PC-3 (cell line): ENCODE results near the gene PCID2. TPM values are rescaled to one million over a fixed set of nuclear protein-coding genes. Genes with fewer than 3 reads are reported as not detected.

Source experiments
- ATAC-seq: fragments of 200-7000 bp; cut with Tn5 transposase; 2 replicates; pipeline ENCODE4 v1.9.1; 2020; ENCODE audit warnings: mild to moderate bottlenecking, moderate library complexity
- BruUV-seq: library from RNA; stranded (reverse); fragments of 400-500 nt; replicated peaks from 2 replicates; lab custom pipeline; 2021; lab: Mats Ljungman, UMichigan
- CTCF ChIA-PET: fragments of 300-600 bp; sonication (Branson Sonifier 250); formaldehyde crosslinking; loops from one replicate; lab custom pipeline; 2022; ENCODE audit warnings: antibody characterized with exemption; lab: Charles Lee
- POLR2A ChIA-PET: fragments of 300-600 bp; sonication (Branson Sonifier 250); formaldehyde crosslinking; loops from one replicate; lab custom pipeline; 2022; ENCODE audit warnings: antibody characterized with exemption; ENCODE audit not compliant: unreplicated experiment; lab: Charles Lee
- DNase-seq: peaks from one replicate; pipeline ENCODE4 v3.0.0-alpha.2; 2015
- H2AFZ ChIP-seq: fragments of 300-600 bp; sonication (generic); 2 replicates; pipeline ENCODE4 v1.6.0; 2016; ENCODE audit warnings: antibody characterized with exemption, low read length
- H3F3A ChIP-seq: fragments of 300-600 bp; sonication (generic); one replicate; pipeline ENCODE4 v1.6.0; 2017; ENCODE audit warnings: antibody characterized with exemption, low read length, control low read depth, mild to moderate bottlenecking; ENCODE audit not compliant: unreplicated experiment
- H3K27ac ChIP-seq: fragments of 300-600 bp; sonication (generic); 2 replicates; pipeline ENCODE4 v1.5.1; 2016; ENCODE audit warnings: mild to moderate bottlenecking, low read length
- H3K27me3 ChIP-seq: fragments of 300-600 bp; sonication (generic); 2 replicates; pipeline ENCODE4 v1.6.1; 2016; ENCODE audit warnings: low read length, mixed read lengths
- H3K36me3 ChIP-seq: fragments of 300-600 bp; sonication (generic); 2 replicates; pipeline ENCODE4 v1.6.1; 2016; ENCODE audit warnings: low read depth, mixed run types, low read length, mixed read lengths
- H3K4me1 ChIP-seq: fragments of 300-600 bp; sonication (generic); 2 replicates; pipeline ENCODE4 v1.5.1; 2016; ENCODE audit warnings: low read length; ENCODE audit not compliant: insufficient read depth
- H3K4me2 ChIP-seq: fragments of 300-600 bp; sonication (generic); 2 replicates; pipeline ENCODE4 v1.6.0; 2016; ENCODE audit warnings: low read length
- H3K4me3 ChIP-seq: fragments of 300-600 bp; sonication (generic); 2 replicates; pipeline ENCODE4 v1.5.1; 2016; ENCODE audit warnings: mild to moderate bottlenecking, low read length, mixed read lengths
- H3K79me2 ChIP-seq: fragments of 300-600 bp; sonication (generic); 2 replicates; pipeline ENCODE4 v1.6.1; 2017; ENCODE audit warnings: low read length, mixed read lengths
- H3K9ac ChIP-seq: fragments of 300-600 bp; sonication (generic); 2 replicates; pipeline ENCODE4 v1.6.0; 2016; ENCODE audit warnings: mild to moderate bottlenecking, low read length
- H3K9me2 ChIP-seq: fragments of 300-600 bp; sonication (generic); replicated peaks from 2 replicates; pipeline ENCODE4 v1.6.1; 2016; ENCODE audit warnings: mixed run types, low read length, mixed read lengths
- H3K9me3 ChIP-seq: fragments of 300-600 bp; sonication (generic); 2 replicates; pipeline ENCODE4 v1.6.1; 2016; ENCODE audit warnings: low read length, mixed read lengths
- H4K20me1 ChIP-seq: fragments of 300-600 bp; sonication (generic); 2 replicates; pipeline ENCODE4 v1.6.1; 2016; ENCODE audit warnings: low read length, mixed read lengths
- EZH2 ChIP-seq: fragments of 300-600 bp; sonication (generic); IDR thresholded peaks from one replicate; pipeline ENCODE4 v1.6.1; 2017; ENCODE audit warnings: antibody characterized with exemption, mild to moderate bottlenecking, low read length; ENCODE audit not compliant: unreplicated experiment
- EZH2phosphoT487 ChIP-seq: fragments of 300-600 bp; sonication (generic); IDR thresholded peaks from 2 replicates; pipeline ENCODE4 v1.6.1; 2018; ENCODE audit warnings: mild to moderate bottlenecking, antibody characterized with exemption, low read length, borderline replicate concordance
- intact Hi-C: fragments of 100-400 bp; cut with micrococcal nuclease; formaldehyde crosslinking; loops from 2 replicates; pipeline ENCODE4 v1.9.0; 2023
- total RNA-seq: library from RNA; depleted of rRNA; stranded (reverse); fragments of >200 nt; gene quantifications from 2 replicates; pipeline ENCODE4 v1.2.3, GENCODE V29; 2014
- TF ChIP-seq, protein P1 (sequence below): fragments of 300-600 bp; sonication (generic); conservative IDR thresholded peaks from 2 replicates; pipeline ENCODE4 v1.5.1; 2017; ENCODE audit warnings: antibody characterized with exemption, low read depth, mild to moderate bottlenecking, low read length

PCID2 gene
- total RNA-seq, 1 experiment from 2014 or later: 39.4 TPM

DNA sequence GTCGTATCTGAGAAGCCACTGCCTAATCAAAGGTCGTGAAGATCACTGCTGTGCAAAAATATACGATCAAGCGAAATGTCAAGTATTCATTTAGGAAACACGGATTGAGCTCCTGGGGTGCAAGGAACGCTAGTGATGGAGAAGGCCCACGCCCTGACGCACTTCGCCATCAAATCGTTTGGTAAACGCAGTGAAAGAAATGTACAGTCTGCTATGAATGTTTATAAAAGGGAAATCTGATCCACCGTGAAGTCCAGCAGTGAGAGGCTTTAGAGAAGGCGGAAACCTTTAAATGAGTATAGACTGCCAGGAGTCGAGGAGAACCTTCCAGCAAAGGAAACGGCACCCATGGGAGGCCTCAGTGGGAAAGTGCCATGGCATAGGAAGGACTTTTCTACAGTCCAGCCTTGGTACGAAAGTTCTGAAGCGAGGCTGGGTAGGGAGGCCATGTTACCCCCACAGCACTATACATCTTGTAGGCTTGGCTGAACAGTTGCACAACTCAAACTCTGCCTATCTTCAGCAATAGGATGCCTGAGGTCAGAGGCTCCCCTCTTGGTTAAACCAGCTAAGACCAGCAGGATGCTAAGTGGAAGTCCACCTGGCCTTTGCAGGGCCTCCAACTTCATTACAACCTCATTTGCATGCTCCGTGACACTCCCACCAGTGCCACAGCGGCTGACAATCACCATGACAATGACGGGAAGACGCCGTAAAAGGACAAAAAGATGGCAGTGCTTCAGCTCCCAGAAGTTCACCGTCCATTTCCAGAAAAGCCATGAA, 20.4 kb downstream of the PCID2 start:
- CTCF ChIA-PET: no interaction called here
- no peak for ATAC-seq
- POLR2A ChIA-PET: no interaction called here

DNA sequence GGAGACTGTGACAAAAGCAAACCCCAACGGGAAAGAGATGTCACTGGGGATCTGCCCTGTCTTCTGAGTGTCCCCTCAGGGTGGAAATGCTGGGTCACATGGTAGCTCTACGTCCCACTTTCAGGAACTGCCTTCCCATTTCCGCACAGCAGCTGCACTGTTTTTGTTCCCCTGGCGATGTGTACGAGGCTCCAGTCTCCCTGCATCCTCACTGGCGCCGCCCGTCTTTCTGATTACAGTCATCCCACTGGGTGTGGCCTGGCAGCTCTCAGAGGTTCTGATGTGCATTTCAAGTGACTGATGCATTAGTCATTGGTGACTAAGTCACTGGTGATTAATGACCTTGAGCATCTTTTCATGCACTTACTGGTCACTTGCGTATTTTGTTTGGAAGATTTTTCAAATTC, 21.2 kb downstream of the PCID2 start:
- Histone ChIP-seq H3K9me2 (no peaks in the 10 kb centered on the region), H3K27ac (peak overlapping the region; percentile 85), H3F3A (no peaks in the 10 kb centered on the region), H3K79me2 (peaks cover 21% of the 10 kb centered on the region), H3K9me3 (no peaks in the 10 kb centered on the region), H3K4me1 (peaks cover 19% of the 10 kb centered on the region), H3K36me3 (peaks cover 41% of the 10 kb centered on the region), H3K4me2 (peak overlapping the region; percentile 67), H3K4me3 (peak overlapping the region; percentile 44; the same call in 1 of the 2 replicates), H3K9ac (peak overlapping the region; percentile 43), H3K27me3 (no peaks in the 10 kb centered on the region), H4K20me1 (no peaks in the 10 kb centered on the region), H2AFZ (0 out of 2 replicates have a peak overlapping the region, but pooled peaks have one; percentile 15)
- TF ChIP-seq, protein P1, sequence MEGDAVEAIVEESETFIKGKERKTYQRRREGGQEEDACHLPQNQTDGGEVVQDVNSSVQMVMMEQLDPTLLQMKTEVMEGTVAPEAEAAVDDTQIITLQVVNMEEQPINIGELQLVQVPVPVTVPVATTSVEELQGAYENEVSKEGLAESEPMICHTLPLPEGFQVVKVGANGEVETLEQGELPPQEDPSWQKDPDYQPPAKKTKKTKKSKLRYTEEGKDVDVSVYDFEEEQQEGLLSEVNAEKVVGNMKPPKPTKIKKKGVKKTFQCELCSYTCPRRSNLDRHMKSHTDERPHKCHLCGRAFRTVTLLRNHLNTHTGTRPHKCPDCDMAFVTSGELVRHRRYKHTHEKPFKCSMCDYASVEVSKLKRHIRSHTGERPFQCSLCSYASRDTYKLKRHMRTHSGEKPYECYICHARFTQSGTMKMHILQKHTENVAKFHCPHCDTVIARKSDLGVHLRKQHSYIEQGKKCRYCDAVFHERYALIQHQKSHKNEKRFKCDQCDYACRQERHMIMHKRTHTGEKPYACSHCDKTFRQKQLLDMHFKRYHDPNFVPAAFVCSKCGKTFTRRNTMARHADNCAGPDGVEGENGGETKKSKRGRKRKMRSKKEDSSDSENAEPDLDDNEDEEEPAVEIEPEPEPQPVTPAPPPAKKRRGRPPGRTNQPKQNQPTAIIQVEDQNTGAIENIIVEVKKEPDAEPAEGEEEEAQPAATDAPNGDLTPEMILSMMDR: 0 out of 2 replicates have a peak, but pooled peaks have one; percentile 5
- TF ChIP-seq EZH2 (no peak), EZH2phosphoT487 (no peak)
- BruUV-seq: no TSS peak
- DNase-seq (peak; percentile 98), ATAC-seq (peak; percentile 100)
- intact Hi-C loops: no loop called here
- POLR2A ChIA-PET: interaction anchor here (0.6 kb wide), 1 partner anchor 22 kb away, joined by 3 read pairs; the partner anchor contains the start of gene CUL4A
- CTCF ChIA-PET: no interaction called here

More for the DNA sequence above, 20.4 kb downstream of the PCID2 start:
- Histone ChIP-seq H3K79me2 (peaks cover 21% of the 10 kb centered on the region), H3K9me3 (no peaks in the 10 kb centered on the region), H3K36me3 (peaks cover 42% of the 10 kb centered on the region), H3K4me2 (peak overlapping the region; percentile 29; the same call in 1 of the 2 replicates), H3K4me3 (no peak overlapping the region), H3K4me1 (peaks cover 20% of the 10 kb centered on the region), H3K27ac (peak overlapping the region; percentile 60), H4K20me1 (no peaks in the 10 kb centered on the region), H2AFZ (no peak overlapping the region), H3K9ac (no peak overlapping the region), H3F3A (no peaks in the 10 kb centered on the region), H3K9me2 (no peaks in the 10 kb centered on the region), H3K27me3 (no peaks in the 10 kb centered on the region)
- DNase-seq: no peak
- TF ChIP-seq, protein P1: no peak
- TF ChIP-seq EZH2phosphoT487 (no peak), EZH2 (no peak)
- intact Hi-C loops: no loop called here
- BruUV-seq: no TSS peak
